CD8-positive, alpha-beta memory T cell (primary cell): Measurements from ENCODE around the gene POLR2H. TPM values are rescaled to one million over a fixed set of nuclear protein-coding genes. Genes with fewer than 3 reads are reported as not detected.
A peak's percentile ranks its signal among the peaks of the same experiment; 100 is the strongest.

ENCODE experiments used
- CTCF ChIA-PET: fragments of 350-600 bp; sonication (Branson Sonifier 250); formaldehyde crosslinking; loops from one replicate; lab custom pipeline; 2021; ENCODE audit warnings: antibody characterized with exemption; lab: Charles Lee
- POLR2A ChIA-PET: fragments of 350-600 bp; sonication (Branson Sonifier 250); formaldehyde crosslinking; loops from one replicate; lab custom pipeline; 2021; ENCODE audit warnings: antibody characterized with exemption; lab: Charles Lee
- DNase-seq, 5 donors: peaks; one replicate each; pipeline versions ENCODE4 v3.0.0 to v3.0.0-alpha.2; 2020 to 2022; ENCODE audit warnings: mixed read lengths in 1 of 5
- H3K27ac ChIP-seq: one replicate; pipeline ENCODE4 v1.7.0; 2013; ENCODE audit warnings: low read depth, mild to moderate bottlenecking, low read length, moderate library complexity
- H3K27me3 ChIP-seq: 2 replicates; pipeline ENCODE4 v1.7.0; 2013; ENCODE audit warnings: low read length, mild to moderate bottlenecking; ENCODE audit not compliant: insufficient read depth, poor library complexity, severe bottlenecking
- H3K36me3 ChIP-seq: 2 replicates; pipeline ENCODE4 v1.7.0; 2013; ENCODE audit warnings: mild to moderate bottlenecking, low read length, moderate library complexity; ENCODE audit not compliant: insufficient read depth
- H3K4me1 ChIP-seq: 2 replicates; pipeline ENCODE4 v1.7.0; 2013; ENCODE audit warnings: mild to moderate bottlenecking, low read length, moderate library complexity; ENCODE audit not compliant: insufficient read depth
- H3K4me3 ChIP-seq: 2 replicates; pipeline ENCODE4 v1.7.0; 2013; ENCODE audit warnings: mild to moderate bottlenecking, low read length
- H3K9me3 ChIP-seq: 2 replicates; pipeline ENCODE4 v1.7.0; 2013; ENCODE audit warnings: mild to moderate bottlenecking, low read length
- H3K27ac Mint-ChIP-seq, 8 donors: one replicate each; pipeline ENCODE4 v1.8.0; 2020 to 2021; ENCODE audit warnings: mixed read lengths in 8 of 8, mild to moderate bottlenecking in 6 of 8, inconsistent platforms in 3 of 8, moderate library complexity in 3 of 8
- H3K27me3 Mint-ChIP-seq, 2 donors: one replicate each; pipeline ENCODE4 v1.8.0; 2020 to 2021; ENCODE audit warnings: mixed read lengths in 2 of 2, mild to moderate bottlenecking in 1 of 2, moderate library complexity in 1 of 2
- H3K36me3 Mint-ChIP-seq, 3 donors: one replicate each; pipeline ENCODE4 v1.8.0; 2020 to 2021; ENCODE audit warnings: mixed read lengths in 3 of 3, inconsistent platforms in 1 of 3, mild to moderate bottlenecking in 1 of 3
- H3K4me1 Mint-ChIP-seq, 3 donors: one replicate each; pipeline ENCODE4 v1.8.0; 2020 to 2021; ENCODE audit warnings: mixed read lengths in 3 of 3, inconsistent platforms in 1 of 3, mild to moderate bottlenecking in 1 of 3
- H3K4me3 Mint-ChIP-seq, 7 donors: one replicate each; pipeline ENCODE4 v1.8.0; 2020 to 2021; ENCODE audit warnings: mixed read lengths in 7 of 7, mild to moderate bottlenecking in 6 of 7, moderate library complexity in 4 of 7, inconsistent platforms in 2 of 7
- H3K9me3 Mint-ChIP-seq, 5 donors: one replicate each; pipeline ENCODE4 v1.8.0; 2020 to 2022; ENCODE audit warnings: mixed read lengths in 5 of 5, mild to moderate bottlenecking in 3 of 5, moderate library complexity in 2 of 5, inconsistent platforms in 1 of 5
- polyA plus RNA-seq: library from polyadenylated mRNA; unstranded; fragments of 300-500 nt; fragmentation: Illumina TruSeq; gene quantifications from one replicate; pipeline ENCODE4 v1.2.3, GENCODE V29; 2021
- total RNA-seq, 2 experiments: library from RNA; stranded (reverse); gene quantifications; one replicate each; pipeline ENCODE4 v1.2.3, GENCODE V29; 2021

Gene POLR2H
- total and polyA plus RNA-seq, 3 experiments from 2014 or later, result 52.1 to 147 (median 147) TPM

DNA sequence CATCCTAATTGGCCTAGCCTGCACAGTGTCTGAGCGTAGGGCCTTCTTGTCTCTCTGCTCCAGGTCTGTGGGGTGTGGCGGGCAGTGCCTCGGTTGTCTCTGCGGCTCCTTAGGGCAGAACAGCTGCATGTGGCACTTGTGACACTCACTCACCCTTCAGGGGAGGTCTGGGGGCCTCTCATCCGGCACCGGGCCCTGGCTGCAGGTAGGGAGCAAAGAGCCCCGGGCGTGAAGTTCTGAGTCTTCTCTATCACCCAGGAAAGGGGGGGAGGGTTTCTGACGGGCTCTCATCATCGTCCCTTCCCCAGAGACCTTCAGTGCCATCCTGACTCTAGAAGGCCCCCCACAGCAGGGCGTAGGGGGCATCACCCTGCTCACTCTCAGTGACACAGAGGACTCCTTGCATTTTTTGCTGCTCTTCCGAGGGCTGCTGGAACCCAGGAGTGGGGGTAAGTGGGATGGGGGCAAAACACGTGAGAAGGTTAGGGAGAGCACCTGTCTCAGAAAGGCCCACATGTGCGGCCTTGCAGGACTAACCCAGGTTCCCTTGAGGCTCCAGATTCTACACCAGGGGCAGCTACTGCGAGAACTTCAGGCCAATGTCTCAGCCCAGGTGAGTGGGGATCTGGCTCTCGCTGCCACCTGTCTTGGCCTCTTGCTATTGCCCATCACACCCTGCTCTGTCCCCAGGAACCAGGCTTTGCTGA, 21.0 kb downstream of the POLR2H start:
- H3K4me1 ChIP-seq, result peaks cover 10% of the 10 kb centered on the region
- peaks cover 33% of the 10 kb centered on the region for H3K27me3 ChIP-seq
- H3K4me3 Mint-ChIP-seq, result peak overlapping the region in 1 of 7 donors; percentile 42
- no peaks in the 10 kb centered on the region for H3K36me3 ChIP-seq
- H3K27me3 Mint-ChIP-seq, result peaks cover 42 to 69% of the 10 kb centered on the region in 2 donors
- H3K9me3 Mint-ChIP-seq, result no peaks in the 10 kb centered on the region
- DNase-seq, result no peak
- ChIA-PET CTCF (no interaction called here), POLR2A (no interaction called here)
- no peaks in the 10 kb centered on the region for H3K9me3 ChIP-seq
- no peak overlapping the region for H3K27ac ChIP-seq
- no peak overlapping the region for H3K4me3 ChIP-seq
- H3K36me3 Mint-ChIP-seq, result peaks cover 0 to 2% (median 0%) of the 10 kb centered on the region in 3 donors
- no peak overlapping the region for H3K27ac Mint-ChIP-seq
- H3K4me1 Mint-ChIP-seq, result peaks cover 5 to 21% (median 8%) of the 10 kb centered on the region in 3 donors

DNA sequence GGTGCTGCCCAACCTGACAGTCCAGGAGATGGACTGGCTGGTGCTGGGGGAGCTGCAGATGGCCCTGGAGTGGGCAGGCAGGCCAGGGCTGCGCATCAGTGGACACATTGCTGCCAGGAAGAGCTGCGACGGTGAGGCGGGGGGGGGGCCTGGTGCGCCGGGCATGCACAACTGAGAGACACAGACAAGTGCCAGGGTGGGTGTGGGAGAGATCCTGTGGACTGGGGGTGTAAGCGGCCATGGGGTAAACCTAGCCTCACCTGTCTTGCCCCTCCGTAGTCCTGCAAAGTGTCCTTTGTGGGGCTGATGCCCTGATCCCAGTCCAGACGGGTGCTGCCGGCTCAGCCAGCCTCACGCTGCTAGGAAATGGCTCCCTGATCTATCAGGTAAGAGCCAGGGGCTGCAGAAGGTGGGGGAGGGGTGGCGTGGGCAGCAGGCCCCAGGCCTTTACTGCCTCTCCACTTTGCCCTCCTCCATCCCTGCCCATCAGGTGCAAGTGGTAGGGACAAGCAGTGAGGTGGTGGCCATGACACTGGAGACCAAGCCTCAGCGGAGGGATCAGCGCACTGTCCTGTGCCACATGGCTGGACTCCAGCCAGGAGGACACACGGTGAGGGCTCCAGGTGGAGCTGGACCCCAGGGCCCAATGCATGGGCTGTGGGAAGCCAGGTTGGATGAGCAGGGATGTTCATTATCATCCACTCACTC, 21.7 kb downstream of the POLR2H start:
- POLR2A ChIA-PET, result no interaction called here
- Histone ChIP-seq H3K9me3 (no peaks in the 10 kb centered on the region), H3K27ac (no peak overlapping the region), H3K4me3 (no peak overlapping the region), H3K4me1 (peaks cover 10% of the 10 kb centered on the region), H3K36me3 (no peaks in the 10 kb centered on the region), H3K27me3 (peaks cover 33% of the 10 kb centered on the region)
- Mint-ChIP-seq H3K36me3 (peaks cover 0 to 2% (median 0%) of the 10 kb centered on the region in 3 donors), H3K27ac (no peak overlapping the region), H3K4me1 (peaks cover 5 to 21% (median 7%) of the 10 kb centered on the region in 3 donors), H3K27me3 (peaks cover 38 to 62% of the 10 kb centered on the region in 2 donors), H3K4me3 (no peak overlapping the region), H3K9me3 (no peaks in the 10 kb centered on the region)
- CTCF ChIA-PET, result no interaction called here
- DNase-seq, result no peak

DNA sequence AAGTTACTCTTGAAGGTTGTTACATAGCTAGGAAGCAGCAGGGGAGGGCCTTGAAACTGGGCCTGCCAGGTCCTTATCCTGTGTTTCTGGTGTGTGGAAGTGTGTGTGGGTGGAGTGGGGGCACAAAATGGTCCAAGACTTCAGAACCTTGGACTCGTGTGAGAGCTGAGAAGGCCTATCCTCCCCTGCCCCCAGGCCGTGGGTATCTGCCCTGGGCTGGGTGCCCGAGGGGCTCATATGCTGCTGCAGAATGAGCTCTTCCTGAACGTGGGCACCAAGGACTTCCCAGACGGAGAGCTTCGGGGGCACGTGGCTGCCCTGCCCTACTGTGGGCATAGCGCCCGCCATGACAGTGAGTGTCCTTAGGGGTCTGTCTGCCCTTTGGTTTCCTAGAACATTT, 22.8 kb downstream of the POLR2H start:
- POLR2A ChIA-PET, result no interaction called here

DNA sequence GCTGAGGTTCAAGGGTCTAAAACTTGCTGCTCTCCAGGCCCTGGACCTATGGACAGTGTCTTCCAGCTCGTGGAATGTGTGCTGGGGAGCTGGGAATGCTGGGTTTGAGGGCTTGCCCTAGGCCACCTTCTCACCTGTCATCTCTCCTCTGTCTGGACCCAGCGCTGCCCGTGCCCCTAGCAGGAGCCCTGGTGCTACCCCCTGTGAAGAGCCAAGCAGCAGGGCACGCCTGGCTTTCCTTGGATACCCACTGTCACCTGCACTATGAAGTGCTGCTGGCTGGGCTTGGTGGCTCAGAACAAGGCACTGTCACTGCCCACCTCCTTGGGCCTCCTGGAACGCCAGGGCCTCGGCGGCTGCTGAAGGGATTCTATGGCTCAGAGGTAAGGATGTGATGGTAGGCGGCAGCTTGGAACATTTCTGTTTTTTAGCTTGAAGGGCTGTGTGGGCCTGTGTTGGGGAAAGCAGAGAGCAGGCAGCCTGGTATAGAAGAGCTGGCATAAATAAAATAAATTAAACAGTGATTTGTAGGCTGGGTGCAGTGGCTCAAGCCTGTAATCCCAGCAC, 23.4 kb downstream of the POLR2H start:
- Histone ChIP-seq H3K9me3 (no peaks in the 10 kb centered on the region), H3K36me3 (no peaks in the 10 kb centered on the region), H3K27me3 (peaks cover 20% of the 10 kb centered on the region), H3K4me1 (peaks cover 10% of the 10 kb centered on the region), H3K27ac (no peak overlapping the region), H3K4me3 (no peak overlapping the region)
- no peak for DNase-seq
- CTCF ChIA-PET, result interaction anchor here (1.0 to 2.0 kb wide), 2 partner anchors 129 to 155 kb away, joined by 3 to 5 read pairs; no protein-coding TSS in a partner anchor
- Mint-ChIP-seq H3K9me3 (no peaks in the 10 kb centered on the region), H3K27ac (no peak overlapping the region), H3K4me3 (no peak overlapping the region), H3K4me1 (peaks cover 5 to 13% (median 6%) of the 10 kb centered on the region in 3 donors), H3K36me3 (no peaks in the 10 kb centered on the region), H3K27me3 (peaks cover 27 to 53% of the 10 kb centered on the region in 2 donors)
- POLR2A ChIA-PET, result no interaction called here

More for the DNA sequence above, 22.8 kb downstream of the POLR2H start:
- Mint-ChIP-seq H3K4me1 (peaks cover 5 to 14% (median 6%) of the 10 kb centered on the region in 3 donors), H3K4me3 (peak overlapping the region in 1 of 7 donors; percentile 40), H3K9me3 (no peaks in the 10 kb centered on the region), H3K36me3 (no peaks in the 10 kb centered on the region), H3K27me3 (peaks cover 26 to 50% of the 10 kb centered on the region in 2 donors), H3K27ac (no peak overlapping the region)
- H3K9me3 ChIP-seq, result no peaks in the 10 kb centered on the region
- no peak overlapping the region for H3K27ac ChIP-seq
- CTCF ChIA-PET, result interaction anchor here (1.0 to 2.0 kb wide), 2 partner anchors 130 to 155 kb away, joined by 3 to 5 read pairs; no protein-coding TSS in a partner anchor
- H3K4me3 ChIP-seq, result no peak overlapping the region
- H3K27me3 ChIP-seq, result peaks cover 21% of the 10 kb centered on the region
- DNase-seq, result no peak
- no peaks in the 10 kb centered on the region for H3K36me3 ChIP-seq
- H3K4me1 ChIP-seq, result peaks cover 10% of the 10 kb centered on the region

DNA sequence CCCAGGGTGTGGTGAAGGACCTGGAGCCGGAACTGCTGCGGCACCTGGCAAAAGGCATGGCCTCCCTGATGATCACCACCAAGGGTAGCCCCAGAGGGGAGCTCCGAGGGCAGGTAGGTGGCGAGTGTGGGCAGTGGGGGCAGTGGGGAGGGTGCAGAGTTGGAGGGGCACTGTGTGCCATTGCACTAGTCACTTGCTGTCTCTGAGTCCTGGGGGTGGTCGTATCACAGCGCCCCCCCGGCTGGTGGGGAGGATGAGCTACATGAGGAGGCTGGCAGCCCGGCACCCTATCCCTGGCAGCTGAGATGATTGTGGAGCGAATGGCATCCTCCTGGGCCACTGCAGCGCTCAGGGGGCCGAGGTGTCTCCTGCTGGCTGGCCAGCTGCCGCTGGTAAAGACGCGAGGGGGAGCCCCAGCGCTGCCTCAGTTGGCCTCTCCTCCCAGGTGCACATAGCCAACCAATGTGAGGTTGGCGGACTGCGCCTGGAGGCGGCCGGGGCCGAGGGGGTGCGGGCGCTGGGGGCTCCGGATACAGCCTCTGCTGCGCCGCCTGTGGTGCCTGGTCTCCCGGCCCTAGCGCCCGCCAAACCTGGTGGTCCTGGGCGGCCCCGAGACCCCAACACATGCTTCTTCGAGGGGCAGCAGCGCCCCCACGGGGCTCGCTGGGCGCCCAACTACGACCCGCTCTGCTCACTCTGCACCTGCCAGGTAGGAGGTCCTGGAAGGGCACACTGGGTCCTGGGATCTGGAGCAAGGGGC, 24.7 kb downstream of the POLR2H start:
- ChIA-PET POLR2A (no interaction called here), CTCF (interaction anchor here (2.0 kb wide), 1 partner anchor 128 kb away, joined by 5 read pairs; no protein-coding TSS in a partner anchor)
- peaks cover 4% of the 10 kb centered on the region for H3K4me1 ChIP-seq
- no peaks in the 10 kb centered on the region for H3K36me3 ChIP-seq
- H3K27ac ChIP-seq, result no peak overlapping the region
- no peak overlapping the region for H3K4me3 ChIP-seq
- no peak overlapping the region for H3K4me3 Mint-ChIP-seq
- H3K27me3 ChIP-seq, result peaks cover 13% of the 10 kb centered on the region
- no peaks in the 10 kb centered on the region for H3K9me3 ChIP-seq
- H3K36me3 Mint-ChIP-seq, result no peaks in the 10 kb centered on the region
- no peak for DNase-seq
- no peaks in the 10 kb centered on the region for H3K9me3 Mint-ChIP-seq
- peaks cover 24 to 58% of the 10 kb centered on the region in 2 donors for H3K27me3 Mint-ChIP-seq
- H3K4me1 Mint-ChIP-seq, result peaks cover 0 to 7% (median 4%) of the 10 kb centered on the region in 3 donors
- no peak overlapping the region for H3K27ac Mint-ChIP-seq

DNA sequence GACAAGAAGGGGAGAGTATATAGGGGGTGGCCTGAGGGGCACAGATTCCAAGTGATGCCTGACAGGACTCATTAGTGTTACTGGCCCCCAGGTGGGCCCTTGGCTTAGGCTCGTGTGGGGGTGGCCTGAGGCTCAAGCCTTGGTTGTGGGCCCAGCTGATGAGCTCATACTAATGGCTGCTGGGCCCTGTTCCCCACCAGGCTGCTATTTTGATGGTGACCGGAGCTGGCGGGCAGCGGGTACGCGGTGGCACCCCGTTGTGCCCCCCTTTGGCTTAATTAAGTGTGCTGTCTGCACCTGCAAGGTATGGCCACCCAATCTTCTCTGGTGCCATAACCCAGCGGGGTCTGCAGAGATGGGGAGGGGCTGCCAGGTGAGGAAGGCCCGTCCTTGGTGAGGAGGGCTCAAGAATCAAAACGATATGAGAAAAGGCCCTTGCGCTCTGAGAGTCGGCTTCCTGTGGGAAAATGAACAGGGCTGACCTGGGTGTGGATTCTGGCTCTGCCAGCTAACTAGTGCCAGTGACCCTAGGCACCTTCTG, 25.7 kb downstream of the POLR2H start:
- H3K4me3 Mint-ChIP-seq, result no peak overlapping the region
- H3K36me3 Mint-ChIP-seq, result no peaks in the 10 kb centered on the region
- Histone ChIP-seq H3K36me3 (no peaks in the 10 kb centered on the region), H3K27ac (no peak overlapping the region), H3K27me3 (peaks cover 4% of the 10 kb centered on the region), H3K9me3 (no peaks in the 10 kb centered on the region), H3K4me1 (no peaks in the 10 kb centered on the region), H3K4me3 (no peak overlapping the region)
- no peaks in the 10 kb centered on the region for H3K4me1 Mint-ChIP-seq
- peak overlapping the region in 1 of 8 donors; percentile 84 for H3K27ac Mint-ChIP-seq
- DNase-seq, result no peak
- H3K9me3 Mint-ChIP-seq, result no peaks in the 10 kb centered on the region
- peaks cover 22 to 56% of the 10 kb centered on the region in 2 donors for H3K27me3 Mint-ChIP-seq
- POLR2A ChIA-PET, result no interaction called here
- CTCF ChIA-PET, result no interaction called here

DNA sequence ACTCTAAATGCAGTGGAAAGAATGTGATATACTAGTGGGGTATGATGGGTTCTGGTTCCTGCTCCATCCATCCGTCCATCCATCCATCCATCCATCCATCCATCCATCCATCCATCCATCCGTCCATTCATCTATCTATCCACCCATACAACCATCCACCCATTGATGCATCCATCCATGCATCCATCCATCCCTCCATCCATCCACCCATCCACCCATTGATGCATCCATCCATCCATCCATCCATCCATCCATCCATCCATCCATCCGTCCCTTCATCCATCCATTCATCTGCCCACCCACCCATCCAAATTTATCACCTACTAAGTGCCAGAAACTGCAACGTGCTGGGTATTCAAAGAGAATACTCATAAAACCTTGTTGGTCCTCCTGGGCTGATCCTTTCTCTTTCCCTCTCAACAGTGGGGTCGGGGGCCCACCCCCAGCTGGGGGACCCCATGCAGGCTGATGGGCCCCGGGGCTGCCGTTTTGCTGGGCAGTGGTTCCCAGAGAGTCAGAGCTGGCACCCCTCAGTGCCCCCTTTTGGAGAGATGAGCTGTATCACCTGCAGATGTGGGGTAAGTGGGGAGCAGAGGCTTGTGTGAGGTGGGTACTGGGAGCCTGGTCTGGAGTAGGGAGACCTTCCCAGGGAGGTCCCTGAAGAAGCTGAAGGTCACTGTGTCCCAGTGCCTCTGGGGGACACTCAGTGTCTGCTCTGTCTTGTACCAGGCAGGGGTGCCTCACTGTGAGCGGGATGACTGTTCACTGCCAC, 26.8 kb downstream of the POLR2H start:
- no peak for DNase-seq
- ChIA-PET CTCF (interaction anchor here (0.8 kb wide), 1 partner anchor 16 kb away, joined by 4 read pairs; no protein-coding TSS in a partner anchor), POLR2A (no interaction called here)
- Histone ChIP-seq H3K36me3 (no peaks in the 10 kb centered on the region), H3K27me3 (no peaks in the 10 kb centered on the region), H3K4me3 (no peak overlapping the region), H3K4me1 (no peaks in the 10 kb centered on the region), H3K27ac (no peak overlapping the region), H3K9me3 (no peaks in the 10 kb centered on the region)
- peak overlapping the region in 1 of 8 donors; percentile 49 for H3K27ac Mint-ChIP-seq
- peaks cover 22 to 46% of the 10 kb centered on the region in 2 donors for H3K27me3 Mint-ChIP-seq
- no peaks in the 10 kb centered on the region for H3K4me1 Mint-ChIP-seq
- no peaks in the 10 kb centered on the region for H3K9me3 Mint-ChIP-seq
- no peaks in the 10 kb centered on the region for H3K36me3 Mint-ChIP-seq
- H3K4me3 Mint-ChIP-seq, result no peak overlapping the region
